ENCODE results near the gene GAS1.

GAS1 gene

GRCh38 chr9:86921151-86921923, 26.0 kb downstream of the GAS1 start:
- no peak for DNase-seq
- no peaks in the 10 kb centered on the region for H3K9me3 ChIP-seq
- no peak overlapping the region for H3K4me3 ChIP-seq
- H3K4me1 ChIP-seq, result peaks cover 0 to 9% (median 3%) of the 10 kb centered on the region in 4 donors
- H3K27me3 ChIP-seq, result no peaks in the 10 kb centered on the region
- no peak overlapping the region for H3K27ac ChIP-seq
- TF ChIP-seq CTCF (IDR thresholded peaks at IDR 0.05), result no peak
- intact Hi-C loops (cut with DNase I; ENCODE audit: low total_unique reads), result no loop called here
- no peaks in the 10 kb centered on the region for H3K36me3 ChIP-seq

GRCh38 chr9:86918556-86918955, 28.8 kb downstream of the GAS1 start:
- Histone ChIP-seq H3K9me3 (no peaks in the 10 kb centered on the region), H3K4me3 (no peak overlapping the region), H3K4me1 (no peaks in the 10 kb centered on the region), H3K36me3 (no peaks in the 10 kb centered on the region), H3K27me3 (no peaks in the 10 kb centered on the region), H3K27ac (no peak overlapping the region)
- no peak for DNase-seq
- intact Hi-C loops (cut with DNase I; ENCODE audit: low total_unique reads), result no loop called here
- TF ChIP-seq CTCF (IDR thresholded peaks at IDR 0.05), result no peak

GRCh38 chr9:86912210-86912609, 35.1 kb downstream of the GAS1 start:
- H3K4me3 ChIP-seq, result no peak overlapping the region
- H3K27ac ChIP-seq, result no peak overlapping the region
- H3K9me3 ChIP-seq, result no peaks in the 10 kb centered on the region
- no peak for DNase-seq
- no peaks in the 10 kb centered on the region for H3K36me3 ChIP-seq
- intact Hi-C loops (cut with DNase I; ENCODE audit: low total_unique reads), result no loop called here
- no peak for TF ChIP-seq CTCF (IDR thresholded peaks at IDR 0.05)
- H3K4me1 ChIP-seq, result no peaks in the 10 kb centered on the region
- no peaks in the 10 kb centered on the region for H3K27me3 ChIP-seq

- H3K4me3 ChIP-seq, result no peak overlapping the region
- no peaks in the 10 kb centered on the region for H3K27me3 ChIP-seq
- peaks cover 0 to 12% (median 7%) of the 10 kb centered on the region in 3 donors for H3K9me3 ChIP-seq
- TF ChIP-seq CTCF (IDR thresholded peaks at IDR 0.05), result no peak
- intact Hi-C loops (cut with DNase I; ENCODE audit: low total_unique reads), result no loop called here
- H3K27ac ChIP-seq, result no peak overlapping the region
- H3K36me3 ChIP-seq, result no peaks in the 10 kb centered on the region
- no peak for DNase-seq
- H3K4me1 ChIP-seq, result no peaks in the 10 kb centered on the region
These were observed 37.9 kb downstream of the GAS1 start for GRCh38 chr9:86909388-86909787.

DNA sequence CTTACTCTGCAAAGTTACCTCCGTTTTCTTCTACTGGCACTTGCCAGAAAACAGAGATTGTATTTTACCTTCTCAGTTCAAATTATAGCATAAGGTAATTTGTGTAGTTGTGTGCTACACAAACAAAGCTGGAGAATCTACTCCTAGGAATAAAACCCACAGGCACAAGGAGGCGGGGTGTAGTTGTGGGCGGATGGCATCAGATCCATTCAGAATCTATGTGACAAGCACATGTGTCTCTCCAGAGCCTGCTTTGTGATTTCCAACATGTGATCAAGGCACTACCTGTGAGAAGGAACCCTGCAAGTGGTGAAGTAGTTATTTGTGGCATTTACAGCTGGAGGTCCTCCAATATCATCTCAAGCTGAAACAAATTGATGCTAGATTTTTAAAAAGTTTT, 39.0 kb downstream of the GAS1 start:
- H3K27ac ChIP-seq, result no peak overlapping the region
- intact Hi-C loops (cut with DNase I; ENCODE audit: low total_unique reads), result no loop called here
- no peaks in the 10 kb centered on the region for H3K36me3 ChIP-seq
- no peak overlapping the region for H3K4me3 ChIP-seq
- TF ChIP-seq CTCF (IDR thresholded peaks at IDR 0.05), result no peak
- peaks cover 0 to 2% (median 0%) of the 10 kb centered on the region in 4 donors for H3K4me1 ChIP-seq
- H3K27me3 ChIP-seq, result peaks cover 0 to 4% of the 10 kb centered on the region in 2 donors
- DNase-seq, result no peak
- H3K9me3 ChIP-seq, result peaks cover 0 to 12% (median 7%) of the 10 kb centered on the region in 3 donors
